NCI-H2196 treated with DMSO at 0.1 percent for 48 hours (cell line): ENCODE measurements around the gene ADAMTSL2.

Experiments used
- DNase-seq: peaks from one replicate; lab custom pipeline; 2025; ENCODE audit not compliant: unreplicated experiment; lab: John Stamatoyannopoulos, UW

ADAMTSL2 gene

DNA sequence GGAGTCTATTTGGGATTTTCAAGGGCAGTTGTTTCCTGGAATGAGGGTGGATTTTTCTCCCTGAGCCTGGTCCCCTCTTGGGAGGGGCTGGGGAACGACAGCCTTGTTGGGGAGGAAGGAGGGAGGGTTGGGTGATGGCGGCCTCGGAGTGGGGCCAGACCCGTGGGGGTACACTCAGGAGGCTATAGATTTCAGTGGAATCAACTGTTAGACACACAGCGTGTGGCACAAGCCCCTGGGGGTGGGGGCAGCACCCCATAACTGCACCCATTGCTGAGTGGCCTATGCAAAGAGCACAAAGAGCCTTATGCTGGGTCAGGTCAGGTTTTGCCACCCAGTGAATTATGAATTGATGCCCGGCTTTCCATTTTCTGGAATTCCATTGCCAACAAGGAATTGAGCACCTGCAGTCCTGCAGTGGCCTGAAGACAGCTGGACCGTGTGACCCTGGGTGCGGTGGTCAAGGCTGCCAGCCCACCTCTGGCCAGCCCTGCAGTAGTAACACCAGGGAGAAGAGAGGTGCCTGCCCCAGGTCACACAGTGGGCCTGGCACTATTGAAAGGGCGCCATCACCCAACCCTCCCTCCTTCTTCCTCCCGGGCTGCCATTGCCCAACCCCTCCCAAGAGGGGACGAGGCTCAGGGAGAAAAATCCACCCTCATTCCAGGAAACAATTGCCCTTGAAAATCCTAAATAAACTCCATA is 18.1 kb upstream of the ADAMTSL2 start:
- DNase-seq: no peak

DNA sequence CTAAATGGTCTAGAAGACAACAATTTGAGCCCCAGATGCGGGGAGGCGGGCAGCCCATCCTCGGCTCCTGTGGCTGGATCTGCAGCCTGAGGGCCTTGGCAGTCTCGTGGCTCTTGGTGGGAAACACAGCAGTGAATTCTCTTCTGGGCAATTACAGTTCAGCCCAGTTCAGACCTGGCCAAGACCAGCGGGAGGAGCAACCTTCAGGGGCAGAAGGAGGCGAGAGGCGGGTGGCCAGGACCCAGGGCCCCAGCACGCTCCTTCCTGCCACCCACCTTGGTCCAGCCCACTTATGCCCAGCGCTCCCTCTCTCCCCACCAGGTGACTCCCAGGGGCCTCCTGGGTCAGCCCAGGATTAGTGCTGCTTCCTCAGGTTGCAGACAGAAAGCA is 17.5 kb upstream of the ADAMTSL2 start:
- no peak for DNase-seq

DNA sequence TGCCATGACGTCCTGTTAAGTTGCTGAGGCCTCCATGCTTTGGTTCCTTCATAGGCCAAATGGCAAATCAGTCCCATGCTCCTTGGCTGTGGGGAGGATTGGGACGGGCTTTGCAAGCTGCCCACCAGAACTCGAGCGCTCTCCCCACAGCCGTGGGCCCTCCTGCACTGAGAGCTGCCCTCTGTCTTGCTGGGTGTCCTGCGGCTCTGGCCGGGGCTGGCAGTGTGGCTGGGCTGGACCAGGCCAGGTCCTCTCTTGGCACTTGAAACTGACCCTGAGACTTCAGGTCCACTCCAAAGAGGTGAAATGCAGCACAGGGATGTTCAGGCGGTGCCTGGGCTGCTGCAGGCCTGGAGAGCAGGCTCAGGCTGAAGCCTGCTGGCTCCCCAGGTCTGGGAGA is 16.8 kb upstream of the ADAMTSL2 start:
- no peak for DNase-seq

DNA sequence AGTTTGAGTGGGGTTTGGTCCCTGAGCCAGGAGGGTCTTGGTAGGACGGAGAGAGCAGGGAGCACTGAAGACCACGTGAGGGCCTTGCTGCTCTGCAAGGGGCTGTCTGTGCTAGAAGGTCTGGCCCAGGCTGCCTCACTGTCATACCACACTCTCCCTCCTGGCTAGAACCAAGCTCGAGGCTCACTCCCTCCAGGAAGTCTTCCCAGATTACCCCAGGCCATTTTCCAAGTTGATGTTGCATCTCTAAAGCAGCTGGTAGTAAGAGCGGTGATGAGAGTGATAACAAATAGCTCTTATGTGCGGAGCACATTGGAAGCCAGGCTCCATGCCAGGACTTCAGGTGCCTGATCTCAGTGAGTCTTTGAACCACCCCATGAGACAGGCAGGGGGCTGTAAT is 16.3 kb upstream of the ADAMTSL2 start:
- DNase-seq: no peak

DNA sequence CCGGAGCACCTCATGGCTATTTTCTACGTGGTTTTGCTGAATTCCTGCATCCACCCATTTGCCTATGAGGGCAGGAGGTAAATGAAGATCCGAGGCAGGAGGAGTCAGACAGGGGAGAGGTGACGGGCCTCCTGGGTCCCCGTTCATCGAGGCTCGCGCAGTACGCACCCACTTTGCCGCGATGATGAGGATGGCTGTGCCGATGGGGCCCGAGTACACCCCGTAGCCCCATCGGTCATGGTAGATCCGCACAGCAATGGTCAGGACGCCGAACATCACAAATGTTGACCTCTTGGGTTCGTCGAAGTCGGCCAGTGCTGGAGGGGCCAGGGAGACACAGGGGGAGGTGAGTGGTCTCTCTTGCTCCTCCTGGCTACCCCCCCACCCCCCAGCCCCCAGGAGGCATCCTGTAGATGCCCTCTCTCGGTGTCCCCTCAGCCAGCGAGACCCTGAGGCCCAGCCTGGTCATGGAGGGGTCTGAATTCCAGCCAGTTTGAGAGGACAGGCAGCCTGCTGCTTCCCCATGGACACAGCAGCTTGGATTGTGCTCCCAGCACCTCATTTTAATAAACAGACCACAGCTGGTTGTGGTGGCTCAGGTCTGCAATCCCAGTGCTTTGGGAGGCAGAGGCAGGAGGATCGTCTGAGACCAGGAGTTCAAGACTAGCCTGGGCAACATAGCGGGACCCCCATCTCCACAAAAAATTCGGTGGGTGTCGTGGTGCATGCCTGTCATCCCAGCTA is 15.6 kb upstream of the ADAMTSL2 start:
- DNase-seq: no peak

DNA sequence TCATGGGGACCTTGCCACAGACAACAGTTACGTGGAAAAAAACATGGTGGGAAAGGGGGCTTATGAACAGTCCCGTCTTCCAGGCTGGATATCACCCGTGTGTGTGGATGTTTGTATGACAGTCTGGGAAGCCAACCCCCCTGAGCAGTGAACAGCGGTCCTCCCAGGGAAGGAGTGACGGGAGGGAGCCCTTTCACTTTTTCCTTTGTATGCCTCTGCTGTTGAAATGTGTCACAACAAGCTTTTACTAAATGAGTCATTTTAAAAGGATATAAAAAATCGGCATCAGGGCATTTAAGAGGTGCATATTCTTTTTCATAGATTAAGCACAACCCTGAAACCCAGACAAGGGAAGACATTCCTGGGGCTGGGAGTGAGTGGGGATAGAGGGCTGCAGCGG is 14.8 kb upstream of the ADAMTSL2 start:
- DNase-seq: no peak

DNA sequence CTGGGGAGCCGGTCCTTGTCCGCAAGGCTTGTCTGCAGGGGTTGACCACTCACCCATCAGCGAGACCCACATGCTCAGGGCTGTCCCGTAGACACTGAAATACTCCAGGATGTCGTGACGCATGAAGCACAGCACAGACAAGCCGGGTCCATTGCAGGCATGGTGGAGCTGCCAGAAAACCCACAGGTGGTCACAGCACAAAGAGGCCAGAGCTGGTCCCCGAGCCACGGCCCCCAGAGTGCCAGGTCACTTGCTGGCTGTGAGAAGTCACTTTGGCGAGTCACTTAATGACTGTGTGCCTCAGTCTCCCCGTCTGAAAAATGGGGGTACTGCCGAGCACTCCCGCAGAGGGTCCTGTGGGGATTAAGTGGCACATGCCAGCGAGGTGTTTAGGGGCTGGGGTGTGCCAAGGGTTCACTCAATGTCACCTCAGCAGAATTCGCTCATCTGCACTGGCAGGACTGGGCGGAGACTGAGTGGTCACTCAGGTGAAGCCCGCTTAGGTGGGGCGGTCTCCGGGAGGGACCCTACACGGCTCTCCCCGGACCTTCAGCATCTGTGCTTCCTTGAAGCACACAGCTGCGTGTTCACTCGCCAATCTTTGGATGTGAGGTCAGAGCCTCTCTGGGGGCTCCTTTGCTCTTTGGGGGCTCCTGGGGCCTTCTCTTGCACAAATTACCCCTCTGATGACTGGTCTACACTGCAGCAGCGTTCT is 14.2 kb upstream of the ADAMTSL2 start:
- no peak for DNase-seq

DNA sequence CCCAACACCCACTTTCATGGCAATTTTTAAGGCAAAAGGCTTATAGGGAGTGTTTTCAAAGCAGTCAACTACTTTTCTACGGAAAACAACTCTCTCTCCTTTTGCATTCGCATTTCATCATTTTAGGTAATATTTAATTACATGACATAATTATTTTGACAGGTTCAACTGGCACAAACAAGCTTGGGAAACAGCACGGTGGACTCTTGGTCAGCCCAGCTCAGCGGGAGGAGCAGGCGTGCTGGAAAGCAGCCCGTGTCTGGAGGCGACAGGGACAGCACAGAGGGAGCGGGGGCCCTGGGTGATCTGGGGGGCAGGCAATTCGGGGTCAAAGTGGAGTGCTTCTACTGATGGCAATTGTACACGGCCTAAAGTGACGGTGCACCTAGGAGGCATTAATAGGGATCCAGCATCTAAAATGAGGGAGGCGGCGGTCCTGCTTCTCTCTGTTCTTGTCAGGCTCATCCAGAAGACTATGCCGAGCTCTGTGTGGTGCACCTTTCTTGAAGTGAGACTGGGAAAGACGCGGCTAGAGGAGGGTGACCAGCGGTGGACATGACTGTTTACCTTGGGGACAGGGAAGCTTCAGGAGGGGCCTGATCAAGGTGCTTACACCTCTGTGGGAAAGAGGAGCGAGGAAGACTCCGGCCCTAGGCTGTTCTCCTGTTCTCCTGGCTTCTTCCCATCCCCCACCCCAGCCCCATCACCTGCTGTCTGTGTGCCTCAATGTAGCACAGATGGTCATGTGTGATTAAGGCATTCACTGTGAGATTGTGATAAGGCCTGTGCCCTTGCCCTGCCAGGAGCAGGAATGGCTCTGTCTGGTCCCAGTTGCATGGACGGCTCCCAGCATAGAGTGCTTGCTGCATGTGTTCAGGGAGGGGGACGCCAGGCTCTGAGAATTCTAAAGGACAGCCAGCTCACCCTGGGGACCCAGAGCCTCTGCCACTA is 13.1 kb upstream of the ADAMTSL2 start:
- no peak for DNase-seq

DNA sequence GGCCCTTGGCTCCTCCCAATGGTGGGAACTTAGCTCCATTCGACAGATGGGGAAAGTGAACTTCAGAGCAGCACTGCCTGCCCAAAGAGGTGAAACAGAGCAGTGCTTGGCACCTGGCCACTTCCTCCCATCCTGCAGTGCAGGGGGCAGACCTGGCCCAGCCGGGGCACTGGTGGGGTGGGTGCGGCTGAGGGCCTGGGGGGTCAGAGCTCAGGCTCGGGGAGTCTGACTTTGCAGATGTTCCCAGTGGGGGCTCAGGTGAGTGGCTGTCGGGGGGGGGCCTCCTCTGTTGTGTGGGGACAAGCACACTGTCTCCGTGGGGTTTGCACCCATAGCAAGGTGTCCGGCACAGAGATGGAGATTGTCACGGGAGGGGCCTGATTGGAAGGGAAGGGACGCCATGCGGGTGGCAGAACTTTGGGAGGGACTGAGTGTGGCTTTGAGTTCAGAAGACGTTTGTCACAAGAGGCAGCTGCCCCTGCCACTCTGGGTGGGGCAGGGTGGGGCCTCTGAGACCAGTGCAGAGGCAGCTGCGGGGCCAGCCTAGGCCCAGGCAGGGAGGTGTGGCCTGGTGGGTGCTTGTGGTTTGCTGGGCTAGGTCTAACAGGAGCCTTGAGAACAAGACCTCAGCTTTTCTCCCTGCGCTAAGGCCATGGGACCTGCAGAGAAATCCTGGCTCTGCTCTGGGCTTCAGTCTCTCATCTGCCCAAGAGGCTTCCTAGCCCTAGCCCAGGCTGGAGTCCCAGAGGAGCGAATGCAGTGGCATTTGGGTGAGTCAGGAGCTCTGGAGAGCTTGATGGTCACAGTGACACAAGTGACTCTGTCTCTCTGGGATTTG is 12.2 kb upstream of the ADAMTSL2 start:
- no peak for DNase-seq

DNA sequence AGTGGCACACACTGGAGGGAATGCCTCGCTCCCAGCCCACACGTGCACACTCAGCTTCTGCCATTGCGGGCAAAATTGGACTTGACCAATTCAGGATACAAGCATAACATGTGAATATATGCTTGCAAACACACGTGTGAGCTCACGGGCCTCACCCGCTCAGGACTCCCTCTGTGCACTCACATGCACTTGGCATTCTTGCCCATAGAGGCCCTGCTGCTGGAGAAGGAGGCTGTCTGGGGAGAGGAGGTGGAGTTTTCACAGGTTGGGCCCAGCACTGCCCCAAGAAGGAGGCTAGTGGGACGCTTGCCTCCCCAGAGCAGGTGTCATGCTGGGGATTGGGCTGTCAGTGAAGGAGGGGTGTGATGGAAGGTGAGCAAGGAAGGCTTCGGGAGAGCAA is 11.4 kb upstream of the ADAMTSL2 start:
- DNase-seq: no peak

DNA sequence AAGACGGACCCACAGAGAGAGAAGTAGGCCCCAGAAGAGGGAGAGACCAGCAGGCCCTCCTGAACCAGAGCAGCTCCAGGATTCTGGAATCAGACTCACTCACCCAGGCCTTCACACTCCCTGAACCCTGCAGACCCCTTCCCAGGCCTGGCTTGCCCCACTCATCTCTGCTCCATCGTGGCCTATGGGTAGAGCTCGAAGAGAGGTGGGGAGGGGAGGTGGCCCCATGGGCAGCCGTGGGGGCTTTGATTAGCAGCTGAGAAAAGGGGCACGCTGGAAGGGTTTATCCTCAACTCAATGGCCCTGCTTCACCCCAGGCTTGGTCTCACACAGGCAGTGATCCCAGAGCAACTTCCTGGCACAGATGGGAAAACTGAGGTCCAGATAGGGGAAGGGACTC is 10.4 kb upstream of the ADAMTSL2 start:
- DNase-seq: no peak

DNA sequence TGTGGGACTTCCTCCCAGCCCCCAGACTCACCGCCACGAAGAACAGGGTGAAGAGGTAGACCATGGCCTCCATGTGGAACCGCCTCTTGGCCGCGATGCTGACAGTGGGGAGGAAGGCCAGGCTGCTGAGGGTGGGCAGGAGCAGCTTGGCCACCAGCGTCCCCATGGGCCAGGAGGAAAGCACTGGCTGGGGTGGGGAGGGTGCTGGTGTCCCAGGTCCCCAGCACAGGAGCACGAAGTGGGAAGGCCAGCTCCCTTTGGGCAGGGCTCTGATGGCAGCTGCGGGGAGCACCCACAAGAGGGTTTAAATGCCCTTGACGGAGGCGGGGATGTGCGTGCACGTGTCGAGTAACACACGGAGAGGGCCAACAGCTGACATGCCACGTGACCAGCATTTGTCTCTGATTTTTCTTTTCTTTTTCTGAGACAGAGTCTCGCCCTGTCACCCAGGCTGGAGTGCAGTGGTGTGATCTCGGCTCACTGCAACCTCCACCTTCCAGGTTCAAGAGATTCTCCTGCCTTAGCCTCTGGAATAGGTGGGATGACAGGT is 9.8 kb upstream of the ADAMTSL2 start, which contains the start of gene MYMK:
MYMK (minus strand) TSS at position 281 of the 550 bp plus-strand sequence; CDS start at position 166, 115 bp downstream.
- no peak for DNase-seq

DNA sequence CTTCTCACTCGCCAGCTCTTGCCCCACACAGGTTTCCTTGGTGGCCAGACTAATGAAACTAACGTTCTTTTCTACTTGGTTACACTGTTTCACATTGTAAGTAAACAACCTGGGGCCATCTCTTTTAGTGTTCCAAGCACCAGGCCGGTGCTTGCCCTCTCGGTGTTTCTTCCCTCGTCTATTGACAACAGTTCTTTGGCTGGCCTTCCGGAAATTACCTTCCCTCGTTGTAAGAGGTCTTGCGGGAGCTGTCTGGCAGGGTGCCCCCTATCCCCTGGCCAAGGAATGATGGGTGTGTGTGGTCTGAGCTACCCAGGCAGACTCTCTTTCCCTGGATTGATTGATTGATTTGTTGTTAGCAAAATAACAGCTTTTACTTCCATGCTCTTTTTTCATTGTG is 8.8 kb upstream of the ADAMTSL2 start:
- no peak for DNase-seq

DNA sequence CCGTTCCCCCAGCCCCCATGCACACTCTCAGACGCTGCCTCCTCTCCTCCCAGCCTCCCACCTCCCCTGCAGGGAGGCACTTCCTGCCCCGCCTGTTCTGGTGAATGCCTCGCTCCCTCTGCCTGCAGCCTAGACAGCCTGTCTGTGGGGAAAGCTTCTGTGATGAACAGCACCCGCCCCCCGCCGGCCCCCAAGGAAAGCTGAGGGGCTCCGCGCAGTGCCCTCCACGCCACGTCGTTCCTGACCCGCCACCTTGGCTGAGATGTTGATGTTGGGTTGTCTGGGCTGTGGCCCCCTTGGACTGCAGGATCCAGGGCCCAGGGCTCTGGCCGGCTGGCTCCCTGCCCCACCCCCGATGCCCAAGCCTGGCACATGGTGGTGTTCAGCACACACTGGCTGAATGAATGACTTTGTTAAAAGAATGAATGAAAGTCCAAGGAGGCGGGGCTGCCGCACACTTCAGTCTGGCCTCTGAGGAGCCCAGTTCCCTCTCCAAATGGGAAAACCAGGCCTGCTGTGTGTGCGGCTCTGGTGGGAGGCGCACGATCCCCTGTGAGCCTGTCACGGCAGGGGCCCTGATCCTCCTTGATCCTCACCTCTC is 7.7 kb upstream of the ADAMTSL2 start:
- no peak for DNase-seq

DNA sequence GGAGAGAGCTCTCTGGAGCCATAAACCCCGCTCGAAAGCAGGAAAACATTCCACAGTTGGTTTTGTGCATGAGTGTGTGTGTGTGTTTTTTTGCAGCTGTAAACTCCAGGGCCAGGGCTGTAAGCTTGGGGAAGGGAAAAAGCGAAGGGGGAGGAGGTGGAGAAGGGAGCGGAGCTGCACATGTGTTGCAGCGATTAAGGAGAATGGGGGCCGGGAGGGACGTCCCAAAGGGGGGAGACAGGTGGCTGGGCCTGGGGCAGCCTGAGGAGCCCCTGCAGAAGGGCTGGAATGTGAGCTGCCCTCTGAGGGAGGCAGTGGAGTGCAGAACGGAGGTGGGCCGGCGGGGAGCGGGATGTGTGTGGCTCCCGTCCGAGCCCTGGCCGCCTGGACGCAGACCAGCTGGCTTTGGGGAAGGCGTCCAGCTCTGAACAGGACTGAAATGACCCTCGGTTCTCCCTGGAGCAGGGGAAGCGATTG is 7.0 kb upstream of the ADAMTSL2 start:
- DNase-seq: no peak

DNA sequence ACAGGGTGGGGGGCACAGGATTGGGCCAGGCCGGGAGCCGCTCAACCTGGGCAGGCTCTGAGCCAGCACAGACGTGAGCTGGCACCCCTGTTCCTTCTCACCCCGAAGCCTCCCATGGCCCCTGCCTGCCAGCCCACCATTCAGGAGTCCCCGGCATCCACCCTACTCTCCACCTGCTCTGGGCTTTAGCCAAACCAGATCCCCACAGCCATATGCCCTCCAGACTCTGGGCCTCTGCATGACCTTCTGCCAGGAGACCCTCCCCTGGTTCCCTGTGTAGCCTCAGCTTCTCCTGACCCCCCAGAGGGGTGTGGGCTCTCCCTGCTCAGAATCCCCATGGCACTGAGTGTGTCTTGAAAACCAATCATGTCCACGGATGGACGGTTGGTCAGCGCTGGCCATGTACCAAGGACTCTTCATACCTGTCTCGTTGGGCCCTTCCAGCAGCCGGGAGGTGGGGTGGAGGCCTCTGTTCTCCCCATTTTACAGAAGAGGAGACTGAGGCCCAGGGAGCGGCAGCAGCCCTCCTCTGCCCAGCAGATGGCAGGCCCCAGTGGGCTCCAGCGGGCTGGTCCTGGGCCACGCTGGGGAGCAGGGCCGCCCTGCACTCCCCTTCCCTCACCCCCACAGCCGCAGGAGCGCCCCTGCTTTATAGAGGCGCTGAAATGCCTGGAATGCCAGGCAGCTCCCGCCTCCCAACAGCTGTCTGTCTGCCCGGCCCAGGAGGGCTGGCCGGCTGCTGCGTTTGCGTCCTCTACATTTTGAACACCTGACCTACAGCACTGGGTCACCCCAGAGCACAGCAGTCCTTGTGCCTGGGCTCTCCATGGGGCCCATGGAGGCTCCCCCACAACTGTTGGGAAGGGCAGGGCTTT is 6.3 kb upstream of the ADAMTSL2 start:
- no peak for DNase-seq

DNA sequence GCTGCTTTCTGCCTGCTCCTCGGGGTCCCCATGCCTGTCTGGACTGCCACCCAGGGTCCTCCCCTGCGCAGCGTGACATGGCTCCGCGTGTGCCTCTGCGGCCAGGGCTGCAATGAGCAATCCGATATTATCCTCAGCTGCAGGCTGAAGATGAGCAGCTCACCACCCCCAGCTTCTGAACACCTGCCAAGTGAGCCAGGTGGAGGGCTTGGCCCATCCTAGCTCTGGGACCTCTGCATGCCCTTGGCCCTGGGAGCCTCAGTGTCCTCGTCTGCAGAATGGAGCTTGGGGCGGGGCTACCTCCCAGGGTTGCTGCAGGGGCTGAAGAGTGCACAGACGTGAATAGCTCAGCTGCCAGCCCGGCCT is 5.6 kb upstream of the ADAMTSL2 start:
- DNase-seq: no peak

DNA sequence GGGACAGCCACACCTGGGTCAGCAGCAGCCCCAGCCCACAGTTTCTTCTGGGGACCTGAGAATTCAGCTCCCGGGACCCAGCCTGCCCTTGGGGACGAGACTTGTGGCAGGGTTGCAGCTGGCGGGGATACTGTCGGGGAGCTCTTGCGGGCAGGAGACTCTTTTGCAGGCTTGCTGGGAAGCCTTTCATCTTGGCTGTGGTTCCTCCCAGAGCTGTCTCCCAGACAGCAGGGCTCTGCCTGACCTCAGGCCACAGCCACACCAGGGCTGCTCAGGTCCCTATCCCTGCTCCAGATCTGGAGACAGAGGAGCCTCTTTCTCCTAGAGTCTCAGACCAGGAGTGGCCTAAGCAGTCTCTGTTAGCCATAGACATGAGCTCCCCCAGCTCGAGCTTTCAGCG is 5.0 kb upstream of the ADAMTSL2 start:
- no peak for DNase-seq
